ENCODE results near the gene MLKL. TPM values are rescaled to one million over a fixed set of nuclear protein-coding genes. Genes with fewer than 3 reads are reported as not detected.

MLKL gene
- total and polyA plus RNA-seq, 2 donors (not counting 3 experiments of a cell fraction or from before 2014, with no cell fraction given): 8.1 to 26.5 TPM

DNA sequence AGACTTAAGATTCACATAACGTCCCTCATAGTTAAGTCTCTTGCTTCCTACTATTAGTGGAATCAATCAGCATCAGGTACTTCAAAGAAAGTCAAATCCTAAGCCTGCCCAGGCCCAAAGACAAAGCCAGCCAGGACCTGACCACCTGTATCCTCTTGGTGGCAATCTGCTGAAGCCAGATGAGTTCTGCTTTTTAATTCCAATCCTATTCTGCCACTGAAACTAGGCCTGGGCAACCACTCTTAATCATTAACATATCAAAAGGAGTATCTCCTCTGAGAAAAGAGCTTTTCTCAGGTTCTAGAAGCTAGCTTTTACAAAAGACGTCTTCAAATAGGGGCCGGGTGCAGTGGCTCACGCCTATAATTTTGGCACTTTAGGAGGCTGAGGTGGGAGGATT, 78.7 kb downstream of the MLKL start:
- H2AFZ ChIP-seq (ENCODE audit: low read depth, low read length): no peak overlapping the region
- TF ChIP-seq EZH2 (IDR thresholded peaks at IDR 0.05; ENCODE audit: borderline replicate concordance, low read depth, low read length, severe bottlenecking) (no peak), POLR2AphosphoS5 (IDR thresholded peaks at IDR 0.05; ENCODE audit: insufficient read depth, low read depth, low read length) (no peak), JUN (IDR thresholded peaks at IDR 0.05; ENCODE audit: borderline replicate concordance, insufficient read depth, insufficient read length, low read depth) (no peak)
- TF ChIP-seq, protein P1, sequence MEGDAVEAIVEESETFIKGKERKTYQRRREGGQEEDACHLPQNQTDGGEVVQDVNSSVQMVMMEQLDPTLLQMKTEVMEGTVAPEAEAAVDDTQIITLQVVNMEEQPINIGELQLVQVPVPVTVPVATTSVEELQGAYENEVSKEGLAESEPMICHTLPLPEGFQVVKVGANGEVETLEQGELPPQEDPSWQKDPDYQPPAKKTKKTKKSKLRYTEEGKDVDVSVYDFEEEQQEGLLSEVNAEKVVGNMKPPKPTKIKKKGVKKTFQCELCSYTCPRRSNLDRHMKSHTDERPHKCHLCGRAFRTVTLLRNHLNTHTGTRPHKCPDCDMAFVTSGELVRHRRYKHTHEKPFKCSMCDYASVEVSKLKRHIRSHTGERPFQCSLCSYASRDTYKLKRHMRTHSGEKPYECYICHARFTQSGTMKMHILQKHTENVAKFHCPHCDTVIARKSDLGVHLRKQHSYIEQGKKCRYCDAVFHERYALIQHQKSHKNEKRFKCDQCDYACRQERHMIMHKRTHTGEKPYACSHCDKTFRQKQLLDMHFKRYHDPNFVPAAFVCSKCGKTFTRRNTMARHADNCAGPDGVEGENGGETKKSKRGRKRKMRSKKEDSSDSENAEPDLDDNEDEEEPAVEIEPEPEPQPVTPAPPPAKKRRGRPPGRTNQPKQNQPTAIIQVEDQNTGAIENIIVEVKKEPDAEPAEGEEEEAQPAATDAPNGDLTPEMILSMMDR (IDR thresholded peaks at IDR 0.05; ENCODE audit: extremely low read depth in 1 of 2, insufficient read depth in 1 of 2, low read depth in 1 of 2, low read length in 2 of 2): no peak
- H3K9ac ChIP-seq (replicated peaks; ENCODE audit: extremely low read depth, insufficient read depth, low read length): no peak overlapping the region
- intact Hi-C loops (cut with micrococcal nuclease) (loop anchor here (2.0 kb wide), 2 partner anchors 147 to 191 kb away; no protein-coding TSS in a partner anchor), dilution Hi-C loops (cut with MboI; ENCODE audit: extremely low pct_ligation_motif_present, low sequenced_read_pairs) (no loop called here)
- H3K36me3 ChIP-seq (ENCODE audit: control insufficient read depth in 2 of 2, extremely low read depth in 1 of 2, insufficient read depth in 2 of 2, low read length in 2 of 2): peaks cover 13 to 21% of the 10 kb centered on the region in 2 experiments
- H3K27me3 ChIP-seq (ENCODE audit: control insufficient read depth in 2 of 2, insufficient read depth in 2 of 2, low read length in 2 of 2): no peaks in the 10 kb centered on the region
- no peaks in the 10 kb centered on the region for H3K9me1 ChIP-seq (replicated peaks; ENCODE audit: control insufficient read depth, extremely low read depth, insufficient read depth, low read length)
- H3K4me2 ChIP-seq (ENCODE audit: insufficient read depth, low read length): no peak overlapping the region
- FAIRE-seq (no peak), DNase-seq (ENCODE audit: low read depth, low spot score) (no peak)
- H3K4me1 ChIP-seq (ENCODE audit: control insufficient read depth, extremely low read depth, insufficient read depth, low read length): no peaks in the 10 kb centered on the region
- CTCF ChIA-PET: interaction anchor here (0.8 to 1.5 kb wide), 7 partner anchors 10 to 312 kb away, joined by 3 to 9 read pairs (median 5); partner anchors contain the start of gene GLG1
- no peaks in the 10 kb centered on the region for H4K20me1 ChIP-seq (replicated peaks; ENCODE audit: control insufficient read depth, extremely low read depth, insufficient read depth, low read length)
- no peak overlapping the region for H3K4me3 ChIP-seq (replicated peaks in 1 of 3; ENCODE audit: insufficient read depth in 1 of 3, low read depth in 1 of 3, low read length in 3 of 3)
- POLR2A ChIA-PET: no interaction called here
- no TSS peak for BruUV-seq (replicated peaks)
- H3K9me3 ChIP-seq (replicated peaks; ENCODE audit: control insufficient read depth, insufficient read depth, low read length): no peaks in the 10 kb centered on the region
- H3K27ac ChIP-seq (ENCODE audit: insufficient read depth, low read depth, low read length): no peak overlapping the region
- no peaks in the 10 kb centered on the region for H3K79me2 ChIP-seq (ENCODE audit: control insufficient read depth, insufficient read depth, low read length)

Other genes starting within 250 kb of the MLKL start
- 150 and 165 TPM in 2 replicates for gene GLG1, start 93.7 kb downstream of the MLKL start, total RNA-seq
- gene GLG1, start 93.7 kb downstream of the MLKL start, polyA plus RNA-seq: 72.9 and 86.3 TPM in 2 replicates
- 47.6 and 51.6 TPM in 2 replicates for gene RFWD3, start 34.0 kb downstream of the MLKL start, total RNA-seq
- gene RFWD3, start 34.0 kb downstream of the MLKL start, polyA plus RNA-seq: 27.3 and 27.8 TPM in 2 replicates
- not detected in 2 replicates for gene FA2H, start 74.0 kb upstream of the MLKL start, total RNA-seq
- gene FA2H, start 74.0 kb upstream of the MLKL start, polyA plus RNA-seq: not detected in 2 replicates